HFF-Myc (cell line): ENCODE data around the gene KLHL30.

ENCODE experiments used
- DNase-seq: peaks from one replicate; pipeline ENCODE4 v3.0.0-alpha.2; 2011; ENCODE audit warnings: low read depth; ENCODE audit errors: extremely low read depth
- H3K4me3 ChIP-seq: replicated peaks from 2 replicates; pipeline ENCODE4 v1.5.1; 2011; ENCODE audit warnings: low read depth, mild to moderate bottlenecking, control low read depth, low read length
- TF ChIP-seq, protein P1 (sequence below): IDR thresholded peaks from 2 replicates; pipeline ENCODE4 v1.5.1; 2012; ENCODE audit warnings: mild to moderate bottlenecking, low read depth, low read length, control low read depth; ENCODE audit errors: missing control alignments

The KLHL30 gene

DNA sequence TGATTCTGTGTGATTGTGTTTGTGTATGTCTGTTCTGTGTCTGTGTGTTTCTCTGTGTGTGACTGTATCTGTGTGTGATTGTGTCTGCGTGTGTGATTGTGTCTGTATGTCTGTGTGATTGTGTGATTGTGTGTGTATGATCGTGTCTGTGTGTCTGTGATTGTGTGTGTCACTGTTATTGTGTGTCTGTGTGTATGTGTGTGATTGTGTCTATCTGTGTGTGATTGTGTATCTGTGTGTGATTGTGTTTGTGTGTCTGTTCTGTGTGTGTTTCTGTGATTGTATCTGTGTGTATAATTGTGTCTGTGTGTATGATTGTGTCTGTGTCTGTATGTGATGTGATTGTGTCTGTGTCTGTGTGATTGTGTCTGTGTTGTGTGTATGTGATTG, 11.7 kb upstream of the KLHL30 start:
- no peak overlapping the region for H3K4me3 ChIP-seq
- no peak for DNase-seq
- TF ChIP-seq, protein P1, sequence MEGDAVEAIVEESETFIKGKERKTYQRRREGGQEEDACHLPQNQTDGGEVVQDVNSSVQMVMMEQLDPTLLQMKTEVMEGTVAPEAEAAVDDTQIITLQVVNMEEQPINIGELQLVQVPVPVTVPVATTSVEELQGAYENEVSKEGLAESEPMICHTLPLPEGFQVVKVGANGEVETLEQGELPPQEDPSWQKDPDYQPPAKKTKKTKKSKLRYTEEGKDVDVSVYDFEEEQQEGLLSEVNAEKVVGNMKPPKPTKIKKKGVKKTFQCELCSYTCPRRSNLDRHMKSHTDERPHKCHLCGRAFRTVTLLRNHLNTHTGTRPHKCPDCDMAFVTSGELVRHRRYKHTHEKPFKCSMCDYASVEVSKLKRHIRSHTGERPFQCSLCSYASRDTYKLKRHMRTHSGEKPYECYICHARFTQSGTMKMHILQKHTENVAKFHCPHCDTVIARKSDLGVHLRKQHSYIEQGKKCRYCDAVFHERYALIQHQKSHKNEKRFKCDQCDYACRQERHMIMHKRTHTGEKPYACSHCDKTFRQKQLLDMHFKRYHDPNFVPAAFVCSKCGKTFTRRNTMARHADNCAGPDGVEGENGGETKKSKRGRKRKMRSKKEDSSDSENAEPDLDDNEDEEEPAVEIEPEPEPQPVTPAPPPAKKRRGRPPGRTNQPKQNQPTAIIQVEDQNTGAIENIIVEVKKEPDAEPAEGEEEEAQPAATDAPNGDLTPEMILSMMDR = no peak

DNA sequence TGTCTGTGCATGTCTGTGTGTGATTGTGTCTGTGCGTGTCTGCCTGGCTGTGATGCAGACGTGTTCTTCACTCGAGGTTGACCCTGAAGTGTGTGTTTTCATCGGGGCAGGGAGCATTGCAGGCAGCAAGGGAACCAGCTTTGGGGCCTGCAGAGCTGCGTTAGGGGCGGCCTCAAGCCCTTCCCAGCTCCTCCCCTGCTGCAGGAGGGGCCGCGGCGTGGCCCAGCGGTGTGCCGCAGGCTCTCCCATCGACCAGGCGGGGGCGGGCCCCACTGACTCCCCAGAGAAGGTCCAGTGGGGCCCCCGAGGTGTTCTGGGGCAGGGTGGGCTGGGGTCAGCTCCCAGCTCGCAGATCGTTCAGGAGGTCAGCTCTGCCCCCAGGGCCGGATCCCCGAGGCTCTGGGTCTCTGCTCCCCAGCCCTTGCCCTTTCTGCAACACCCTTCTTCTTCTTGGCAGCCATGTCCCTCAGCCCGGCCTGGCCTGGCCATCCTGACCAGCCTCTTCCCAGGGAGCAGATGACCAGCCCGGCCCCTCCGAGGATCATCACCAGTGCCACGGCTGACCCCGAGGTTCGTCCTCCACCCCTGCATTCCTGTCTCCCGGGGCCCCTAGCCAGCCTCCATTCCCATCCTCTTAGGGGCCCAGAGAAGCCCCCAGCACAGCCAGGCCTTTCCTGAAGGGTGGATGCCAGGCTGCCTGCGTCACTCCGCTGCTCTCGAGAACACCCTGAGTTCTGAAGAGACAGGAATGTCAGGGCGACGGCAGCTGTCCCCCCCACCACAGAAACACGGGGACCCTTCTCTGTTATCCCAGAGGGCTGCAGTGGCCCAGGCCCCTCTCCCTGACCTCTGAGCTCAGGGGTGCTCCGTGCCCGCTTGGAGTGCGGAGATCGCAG, 11.1 kb upstream of the KLHL30 start:
- TF ChIP-seq, protein P1 = no peak
- no peak overlapping the region for H3K4me3 ChIP-seq

DNA sequence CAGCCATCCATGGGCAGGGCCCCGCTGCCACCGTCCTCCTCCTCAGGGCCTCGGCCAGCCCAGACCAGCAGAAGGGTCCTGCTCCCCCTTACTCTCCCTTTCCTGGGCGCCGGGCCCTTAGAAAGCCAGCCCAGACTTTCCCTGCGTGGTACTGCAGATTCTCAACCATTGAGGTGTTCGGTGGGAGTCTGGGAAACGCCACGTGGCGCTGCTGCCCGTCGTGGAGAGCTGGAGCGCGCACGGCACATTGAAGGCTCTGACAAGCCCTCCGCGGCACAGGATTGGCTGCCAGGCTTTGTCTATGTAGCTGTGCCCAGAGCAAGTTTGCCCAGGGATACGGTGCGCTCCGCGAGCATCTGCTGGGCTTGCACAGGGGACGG, 10.4 kb upstream of the KLHL30 start:
- no peak overlapping the region for H3K4me3 ChIP-seq
- TF ChIP-seq, protein P1 = no peak
- no peak for DNase-seq

More for the DNA sequence above, 11.1 kb upstream of the KLHL30 start:
- DNase-seq = no peak

DNA sequence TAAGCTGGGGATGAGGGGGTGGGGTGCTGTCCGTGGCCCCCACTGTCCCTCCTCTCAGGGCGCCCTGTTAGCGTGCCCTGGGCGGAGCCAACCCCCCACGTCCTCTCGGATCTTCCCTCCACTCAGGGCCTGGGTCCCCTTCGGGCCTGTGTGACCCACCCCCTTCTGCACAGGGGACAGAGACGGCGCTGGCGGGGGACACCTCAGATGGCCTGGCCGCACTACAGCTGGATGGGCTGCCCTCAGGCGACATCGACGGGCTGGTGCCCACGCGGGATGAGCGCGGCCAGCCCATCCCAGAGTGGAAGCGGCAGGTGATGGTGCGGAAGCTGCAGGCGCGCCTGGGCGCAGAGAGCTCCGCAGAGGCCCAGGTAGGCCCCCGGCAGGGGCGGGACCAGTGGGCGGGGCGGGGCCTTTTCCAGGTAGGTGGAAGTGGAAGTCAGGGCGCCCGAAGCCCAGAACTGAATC, 9.9 kb upstream of the KLHL30 start:
- TF ChIP-seq, protein P1 = no peak
- H3K4me3 ChIP-seq = no peak overlapping the region
- no peak for DNase-seq

DNA sequence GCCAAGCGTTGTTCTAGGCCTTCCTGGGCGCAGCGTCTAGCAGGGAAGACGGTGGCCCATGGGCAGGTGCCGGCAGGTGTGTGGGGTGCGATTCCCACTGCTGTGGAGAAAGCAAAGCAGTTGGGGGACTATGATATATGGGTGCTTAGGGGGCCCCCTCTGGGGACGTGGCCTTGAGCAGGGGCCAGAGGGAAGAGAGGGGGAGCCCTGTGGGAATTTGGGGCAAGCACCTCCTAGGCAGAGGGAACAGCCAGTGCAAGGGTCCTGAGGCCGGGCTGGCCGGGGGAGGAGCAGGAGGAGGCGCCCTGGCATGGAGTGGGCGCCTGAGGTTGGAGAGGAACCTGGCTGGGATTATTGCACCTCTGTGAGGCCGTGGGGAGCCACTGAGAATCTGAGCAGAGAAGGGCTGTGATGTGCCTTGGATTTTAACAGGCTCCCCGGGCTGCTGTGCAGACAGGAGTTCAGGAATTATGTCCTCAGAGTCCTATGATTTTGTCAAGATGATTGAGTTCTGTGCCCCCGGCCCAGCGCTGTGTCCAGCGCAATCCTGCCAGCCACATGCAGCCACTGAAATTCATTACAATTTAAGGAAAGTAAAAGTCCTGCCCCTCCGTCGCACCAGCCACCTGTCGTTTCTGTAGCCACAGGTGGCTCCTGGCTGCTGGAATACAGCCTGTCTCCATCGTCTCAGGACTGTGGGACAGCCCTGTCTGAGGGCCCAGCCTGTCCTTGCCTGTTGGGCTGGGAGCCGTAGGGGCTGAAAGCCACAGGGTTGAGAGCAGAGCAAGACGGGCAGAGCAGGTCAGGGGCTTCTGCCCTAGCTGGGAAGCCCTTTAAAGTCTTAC, 9.1 kb upstream of the KLHL30 start:
- TF ChIP-seq, protein P1 = no peak
- no peak overlapping the region for H3K4me3 ChIP-seq

DNA sequence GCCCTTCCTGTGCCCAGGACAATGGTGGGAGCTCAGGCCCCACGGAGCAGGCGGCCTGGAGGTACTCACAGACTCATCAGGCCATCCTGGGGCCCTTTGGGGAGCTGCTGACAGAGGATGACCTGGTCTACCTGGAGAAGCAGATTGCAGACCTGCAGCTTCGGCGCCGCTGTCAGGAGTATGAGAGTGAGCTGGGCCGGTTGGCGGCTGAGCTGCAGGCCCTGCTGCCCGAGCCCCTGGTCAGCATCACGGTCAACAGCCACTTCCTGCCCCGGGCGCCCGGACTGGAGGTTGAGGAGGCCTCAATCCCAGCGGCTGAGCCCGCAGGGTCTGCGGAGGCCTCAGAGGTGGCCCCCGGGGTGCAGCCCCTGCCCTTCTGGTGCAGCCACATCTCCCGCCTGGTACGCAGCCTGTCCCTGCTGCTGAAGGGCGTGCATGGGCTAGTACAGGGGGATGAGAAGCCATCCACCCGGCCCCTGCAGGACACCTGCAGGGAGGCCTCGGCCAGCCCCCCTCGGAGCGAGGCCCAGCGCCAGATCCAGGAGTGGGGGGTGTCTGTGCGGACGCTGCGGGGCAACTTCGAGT, 8.3 kb upstream of the KLHL30 start:
- TF ChIP-seq, protein P1 = no peak
- DNase-seq = no peak
- no peak overlapping the region for H3K4me3 ChIP-seq

More for the DNA sequence above, 9.1 kb upstream of the KLHL30 start:
- no peak for DNase-seq
